Measurements from ENCODE around the gene FKBP9.
"Not testable (repeated sequence)": the region's sequence is repeated elsewhere in the genome, so short reads cannot be mapped to it uniquely, and the experiment has no call there.

Gene FKBP9

GRCh38 chr7:32964461-32965159 is 7.4 kb downstream of the FKBP9 start:
- not testable (repeated sequence) for H3K4me3 ChIP-seq (ENCODE audit: low read depth, low read length); H3K27ac ChIP-seq; H3K9me3 ChIP-seq (ENCODE audit: severe bottlenecking); DNase-seq; H3K36me3 ChIP-seq; H3K27me3 ChIP-seq (ENCODE audit: insufficient read depth, low read depth, severe bottlenecking)
- peak; percentile 33; the same call in 1 of the 2 replicates for TF ChIP-seq CTCF (IDR thresholded peaks at IDR 0.05; ENCODE audit: low read depth, low read length)

- H3K4me3 ChIP-seq (ENCODE audit: low read depth, low read length); H3K9me3 ChIP-seq (ENCODE audit: severe bottlenecking); H3K27ac ChIP-seq; H3K27me3 ChIP-seq (ENCODE audit: insufficient read depth, low read depth, severe bottlenecking); DNase-seq; H3K36me3 ChIP-seq: not testable (repeated sequence)
Measured at GRCh38 chr7:32966489-32967267, 9.4 kb downstream of the FKBP9 start.

- H3K9me3 ChIP-seq (ENCODE audit: severe bottlenecking); H3K27me3 ChIP-seq (ENCODE audit: insufficient read depth, low read depth, severe bottlenecking); H3K27ac ChIP-seq; H3K36me3 ChIP-seq; H3K4me3 ChIP-seq (ENCODE audit: low read depth, low read length); DNase-seq: not testable (repeated sequence)
Measured at GRCh38 chr7:32967268-32967582, 10.0 kb downstream of the FKBP9 start.

GRCh38 chr7:32971967-32972366 is 14.7 kb downstream of the FKBP9 start:
- DNase-seq; H3K27me3 ChIP-seq (ENCODE audit: insufficient read depth, low read depth, severe bottlenecking); H3K9me3 ChIP-seq (ENCODE audit: severe bottlenecking); H3K36me3 ChIP-seq; H3K4me3 ChIP-seq (ENCODE audit: low read depth, low read length); H3K27ac ChIP-seq: not testable (repeated sequence)

- not testable (repeated sequence) for H3K27ac ChIP-seq; H3K27me3 ChIP-seq (ENCODE audit: insufficient read depth, low read depth, severe bottlenecking); DNase-seq; H3K36me3 ChIP-seq; H3K9me3 ChIP-seq (ENCODE audit: severe bottlenecking); H3K4me3 ChIP-seq (ENCODE audit: low read depth, low read length)
Measured at GRCh38 chr7:32977159-32977558, 19.9 kb downstream of the FKBP9 start.

- H3K27ac ChIP-seq; H3K27me3 ChIP-seq (ENCODE audit: insufficient read depth, low read depth, severe bottlenecking); DNase-seq; H3K36me3 ChIP-seq; H3K4me3 ChIP-seq (ENCODE audit: low read depth, low read length); H3K9me3 ChIP-seq (ENCODE audit: severe bottlenecking): not testable (repeated sequence)
Measured at GRCh38 chr7:32979246-32979645, 22.0 kb downstream of the FKBP9 start.

- not testable (repeated sequence) for H3K9me3 ChIP-seq (ENCODE audit: severe bottlenecking); H3K27me3 ChIP-seq (ENCODE audit: insufficient read depth, low read depth, severe bottlenecking); DNase-seq; H3K36me3 ChIP-seq; H3K27ac ChIP-seq; H3K4me3 ChIP-seq (ENCODE audit: low read depth, low read length)
Measured at GRCh38 chr7:32979902-32980301, 22.7 kb downstream of the FKBP9 start.

- H3K4me3 ChIP-seq (ENCODE audit: low read depth, low read length); H3K27me3 ChIP-seq (ENCODE audit: insufficient read depth, low read depth, severe bottlenecking); H3K36me3 ChIP-seq; H3K9me3 ChIP-seq (ENCODE audit: severe bottlenecking); DNase-seq; H3K27ac ChIP-seq: not testable (repeated sequence)
Measured at GRCh38 chr7:32988148-32988547, 30.9 kb downstream of the FKBP9 start.

GRCh38 chr7:32991068-32991585 is 33.9 kb downstream of the FKBP9 start:
- not testable (repeated sequence) for H3K27ac ChIP-seq; DNase-seq; H3K36me3 ChIP-seq; H3K9me3 ChIP-seq (ENCODE audit: severe bottlenecking); H3K27me3 ChIP-seq (ENCODE audit: insufficient read depth, low read depth, severe bottlenecking); H3K4me3 ChIP-seq (ENCODE audit: low read depth, low read length)

GRCh38 chr7:32991975-32992700 is 34.9 kb downstream of the FKBP9 start:
- not testable (repeated sequence) for H3K36me3 ChIP-seq; H3K4me3 ChIP-seq (ENCODE audit: low read depth, low read length); DNase-seq; H3K27me3 ChIP-seq (ENCODE audit: insufficient read depth, low read depth, severe bottlenecking); H3K27ac ChIP-seq; H3K9me3 ChIP-seq (ENCODE audit: severe bottlenecking)

GRCh38 chr7:32992750-32993149 is 35.5 kb downstream of the FKBP9 start:
- H3K27ac ChIP-seq; DNase-seq; H3K36me3 ChIP-seq; H3K27me3 ChIP-seq (ENCODE audit: insufficient read depth, low read depth, severe bottlenecking); H3K9me3 ChIP-seq (ENCODE audit: severe bottlenecking); H3K4me3 ChIP-seq (ENCODE audit: low read depth, low read length): not testable (repeated sequence)

- not testable (repeated sequence) for H3K27ac ChIP-seq; H3K4me3 ChIP-seq (ENCODE audit: low read depth, low read length); H3K36me3 ChIP-seq; H3K9me3 ChIP-seq (ENCODE audit: severe bottlenecking); DNase-seq; H3K27me3 ChIP-seq (ENCODE audit: insufficient read depth, low read depth, severe bottlenecking)
Measured at GRCh38 chr7:32997956-32998355, 40.7 kb downstream of the FKBP9 start.

- not testable (repeated sequence) for H3K27me3 ChIP-seq (ENCODE audit: insufficient read depth, low read depth, severe bottlenecking); H3K27ac ChIP-seq; H3K9me3 ChIP-seq (ENCODE audit: severe bottlenecking); H3K4me3 ChIP-seq (ENCODE audit: low read depth, low read length); H3K36me3 ChIP-seq
- DNase-seq, result peak; percentile 42
Measured at GRCh38 chr7:32998361-32999171, 41.3 kb downstream of the FKBP9 start.
